HCT116 (cell line): ENCODE measurements around the gene RFTN2. TPM values are rescaled to one million over a fixed set of nuclear protein-coding genes. Genes with fewer than 3 reads are reported as not detected.
"Not testable (repeated sequence)": the region's sequence is repeated elsewhere in the genome, so short reads cannot be mapped to it uniquely, and the experiment has no call there.

ENCODE experiments used
- ATAC-seq: fragments of 200-7000 bp; cut with Tn5 transposase; 2 replicates; pipeline ENCODE4 v1.9.1; 2020; ENCODE audit warnings: mild to moderate bottlenecking, moderate library complexity
- BruUV-seq: library from RNA; stranded (reverse); fragments of 400-500 nt; replicated peaks from 2 replicates; lab custom pipeline; 2021; lab: Mats Ljungman, UMichigan
- CTCF ChIA-PET: fragments of 300-600 bp; sonication (Branson Sonifier 250); formaldehyde crosslinking; loops from one replicate; lab custom pipeline; 2021; ENCODE audit warnings: antibody characterized with exemption; lab: Charles Lee
- POLR2A ChIA-PET: fragments of 300-600, 350-600 bp; sonication (Branson Sonifier 250); formaldehyde crosslinking; loops from one replicate; lab custom pipeline; 2021; ENCODE audit warnings: antibody characterized with exemption; lab: Charles Lee
- RAD21 ChIA-PET, 2 experiments: fragments of 300-600 bp; sonication (Branson Sonifier 250); formaldehyde crosslinking; loops; one replicate each; lab custom pipeline; 2023; ENCODE audit warnings: low total read pairs in 2 of 2; ENCODE audit not compliant: uncharacterized antibody in 2 of 2, unreplicated experiment in 2 of 2, low non-redundant PET in 1 of 2; lab: Charles Lee
- DNase-seq: peaks from one replicate; pipeline ENCODE4 v3.0.0-alpha.2; 2010; ENCODE audit warnings: low read depth, low spot score
- H2AFZ ChIP-seq: fragments of 200-600 bp; shearing (Covaris generic), sonication (generic); 2 replicates; pipeline ENCODE4 v1.6.1; 2017; ENCODE audit warnings: low read depth, mixed run types, mixed read lengths, antibody characterized with exemption, low read length; ENCODE audit not compliant: poor library complexity, severe bottlenecking
- H3K27ac ChIP-seq: 2 replicates; pipeline ENCODE4 v1.5.1; 2012; ENCODE audit warnings: low read depth, low read length
- H3K27me3 ChIP-seq: fragments of 200-600 bp; sonication (generic); 2 replicates; pipeline ENCODE4 v1.6.1; 2016; ENCODE audit warnings: mixed run types, low read length, mixed read lengths; ENCODE audit not compliant: insufficient read depth
- H3K36me3 ChIP-seq, 2 experiments: fragments of 200-500 bp in 1 of 2; fragments of 200-600 bp in 1 of 2; sonication (Bioruptor generic) in 1 of 2; sonication (generic) in 1 of 2; 2 replicates each; pipeline versions ENCODE4 v1.5.1 to v1.6.1; 2014 to 2016; ENCODE audit warnings: low read length in 2 of 2, inconsistent platforms in 1 of 2, mixed read lengths in 1 of 2, mixed run types in 1 of 2; ENCODE audit not compliant: insufficient read depth in 2 of 2, control insufficient read depth in 1 of 2
- H3K4me1 ChIP-seq, 2 experiments: fragments of 200-600 bp in 1 of 2; sonication (generic) in 1 of 2; 2 replicates each; pipeline versions ENCODE4 v1.5.1 to v1.6.1; 2012 to 2017; ENCODE audit warnings: low read length in 2 of 2, inconsistent platforms in 1 of 2, mild to moderate bottlenecking in 1 of 2, mixed read lengths in 1 of 2, mixed run types in 1 of 2, moderate library complexity in 1 of 2; ENCODE audit not compliant: insufficient read depth in 2 of 2, control insufficient read depth in 1 of 2
- H3K4me2 ChIP-seq: fragments of 200-600 bp; sonication (generic); 2 replicates; pipeline ENCODE4 v1.6.1; 2017; ENCODE audit warnings: mixed run types, low read length, mixed read lengths
- H3K4me3 ChIP-seq, 2 experiments: fragments of 200-600 bp in 1 of 2; sonication (generic) in 1 of 2; replicated peaks in 1 of 2; 2 replicates each; pipeline ENCODE4 v1.5.1; 2011 to 2016; ENCODE audit warnings: low read length in 2 of 2, control low read depth in 1 of 2, low read depth in 1 of 2, mild to moderate bottlenecking in 1 of 2, mixed read lengths in 1 of 2, mixed run types in 1 of 2
- H3K79me2 ChIP-seq: fragments of 200-600 bp; sonication (generic); 2 replicates; pipeline ENCODE4 v1.6.1; 2017; ENCODE audit warnings: mild to moderate bottlenecking, mixed run types, low read length, moderate library complexity, mixed read lengths; ENCODE audit not compliant: insufficient read depth
- H3K9ac ChIP-seq: fragments of 200-600 bp; sonication (generic); 2 replicates; pipeline ENCODE4 v1.6.1; 2016; ENCODE audit warnings: low read length, mixed read lengths
- H3K9me2 ChIP-seq: fragments of 200-600 bp; sonication (generic), shearing (Covaris generic); 2 replicates; pipeline ENCODE4 v1.6.1; 2017; ENCODE audit warnings: mixed run types, mild to moderate bottlenecking, moderate library complexity; ENCODE audit not compliant: insufficient read depth
- H3K9me3 ChIP-seq, 2 experiments: fragments of 200-500 bp in 1 of 2; fragments of 200-600 bp in 1 of 2; sonication (Bioruptor generic) in 1 of 2; sonication (generic) in 1 of 2; 2 replicates each; pipeline ENCODE4 v1.6.1; 2014 to 2017; ENCODE audit warnings: low read length in 2 of 2, mixed read lengths in 2 of 2, inconsistent platforms in 1 of 2, low read depth in 1 of 2, mild to moderate bottlenecking in 1 of 2, mixed run types in 1 of 2, moderate library complexity in 1 of 2; ENCODE audit not compliant: control insufficient read depth in 1 of 2, insufficient read depth in 1 of 2
- H4K20me1 ChIP-seq: fragments of 200-600 bp; sonication (generic), shearing (Covaris generic); 2 replicates; pipeline ENCODE4 v1.6.1; 2017; ENCODE audit warnings: mixed run types, mild to moderate bottlenecking, moderate library complexity; ENCODE audit not compliant: insufficient read depth
- intact Hi-C: fragments of 100-400 bp; cut with micrococcal nuclease; formaldehyde crosslinking; loops from 2 replicates; pipeline ENCODE4 v1.10.0; 2022
- total RNA-seq: library from RNA; stranded (reverse); gene quantifications from one replicate; pipeline ENCODE4 v1.2.1, GENCODE V29; 2021; ENCODE audit not compliant: unreplicated experiment
- TF ChIP-seq, protein P1 (sequence below), 3 experiments: fragments of 200-600 bp in 1 of 3; sonication (generic) in 1 of 3; IDR thresholded peaks in 2 of 3; conservative IDR thresholded peaks in 1 of 3; 2 replicates each; pipeline ENCODE4 v1.5.1; 2012 to 2017; ENCODE audit warnings: low read depth in 2 of 3, low read length in 2 of 3, antibody characterized with exemption in 1 of 3, borderline replicate concordance in 1 of 3, control low read depth in 1 of 3, mild to moderate bottlenecking in 1 of 3, mixed read lengths in 1 of 3, mixed run types in 1 of 3, moderate library complexity in 1 of 3; ENCODE audit not compliant: insufficient read depth in 1 of 3

The RFTN2 gene
- total RNA-seq, 1 experiment from 2014 or later: not detected

DNA sequence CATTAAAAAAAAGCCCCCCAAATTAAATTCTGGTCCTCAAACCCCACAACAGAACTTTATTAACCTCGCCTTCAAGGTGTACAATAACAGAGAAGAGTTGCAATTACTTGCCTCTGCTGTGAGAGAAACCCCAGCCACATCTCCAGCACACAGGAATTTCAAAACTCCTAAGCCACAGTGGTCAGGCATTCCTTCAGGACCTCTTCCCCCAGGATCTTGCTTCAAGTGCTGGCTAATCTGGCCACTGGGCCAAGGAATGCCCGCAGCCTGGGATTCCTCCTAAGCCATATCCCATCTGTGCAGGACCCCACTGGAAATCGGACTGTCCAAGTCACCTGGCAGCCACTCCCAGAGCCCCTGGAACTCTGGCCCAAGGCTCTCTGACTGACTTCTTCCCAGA is 95.2 kb downstream of the RFTN2 start:
- H3K27ac ChIP-seq, H3K79me2 ChIP-seq, H3K9ac ChIP-seq, RAD21 ChIA-PET, POLR2A ChIA-PET, H2AFZ ChIP-seq, H3K4me1 ChIP-seq, DNase-seq, H3K9me3 ChIP-seq, ATAC-seq, H3K4me3 ChIP-seq, BruUV-seq, intact Hi-C loops, H3K27me3 ChIP-seq, H3K36me3 ChIP-seq, H4K20me1 ChIP-seq, CTCF ChIA-PET, H3K4me2 ChIP-seq, H3K9me2 ChIP-seq: not testable (repeated sequence)

DNA sequence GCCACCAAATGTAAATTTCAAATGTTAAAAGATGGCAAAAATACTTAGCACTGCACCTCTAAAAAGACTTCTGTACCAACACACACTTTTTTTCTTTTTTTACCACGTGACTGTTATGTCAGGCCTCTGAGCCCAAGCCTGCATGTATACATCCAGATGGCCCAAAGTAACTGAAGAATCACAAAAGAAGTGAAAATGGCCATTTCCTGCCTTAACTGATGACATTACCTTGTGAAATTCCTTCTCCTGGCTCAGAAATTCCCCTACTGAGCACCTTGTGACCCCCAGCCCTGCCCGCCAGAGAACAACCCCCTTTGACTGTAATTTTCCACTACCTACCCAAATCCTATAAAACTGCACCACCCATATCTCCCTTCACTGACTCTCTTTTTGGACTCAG is 97.1 kb downstream of the RFTN2 start:
- H3K27me3 ChIP-seq, H4K20me1 ChIP-seq, H3K36me3 ChIP-seq, H3K9ac ChIP-seq, CTCF ChIA-PET, RAD21 ChIA-PET, intact Hi-C loops, POLR2A ChIA-PET, H3K9me3 ChIP-seq, BruUV-seq, H2AFZ ChIP-seq, H3K79me2 ChIP-seq, H3K9me2 ChIP-seq, ATAC-seq, H3K4me3 ChIP-seq, DNase-seq, H3K4me1 ChIP-seq, H3K27ac ChIP-seq, H3K4me2 ChIP-seq: not testable (repeated sequence)

DNA sequence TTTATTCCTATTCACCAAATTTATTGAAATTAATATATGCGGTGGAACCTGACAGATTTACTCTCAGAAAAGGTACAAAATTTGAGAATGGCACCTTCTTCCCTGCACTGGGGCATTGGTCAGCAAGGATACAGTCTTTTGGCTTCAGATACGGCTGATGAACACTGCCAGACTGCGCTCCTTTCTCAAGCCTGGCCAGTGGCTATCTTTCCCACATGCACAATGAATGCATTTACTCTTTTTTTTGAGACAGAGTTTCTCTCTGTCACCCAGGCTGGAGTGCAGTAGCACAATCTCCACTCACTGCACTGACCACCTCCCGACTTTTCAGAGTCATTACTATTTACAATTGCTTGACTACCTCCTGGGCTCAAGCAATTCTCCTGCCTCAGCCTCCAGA is 97.9 kb downstream of the RFTN2 start:
- no peak overlapping the region for H3K27ac ChIP-seq
- no peaks in the 10 kb centered on the region for H4K20me1 ChIP-seq
- no peak overlapping the region for H3K9ac ChIP-seq
- BruUV-seq: no TSS peak
- H3K9me2 ChIP-seq: no peaks in the 10 kb centered on the region
- intact Hi-C loops: no loop called here
- ATAC-seq: no peak
- no peak for DNase-seq
- no peak overlapping the region for H3K4me3 ChIP-seq
- H3K4me2 ChIP-seq: no peak overlapping the region
- no peaks in the 10 kb centered on the region for H3K4me1 ChIP-seq
- ChIA-PET POLR2A (no interaction called here), CTCF (no interaction called here), RAD21 (no interaction called here)
- no peaks in the 10 kb centered on the region for H3K27me3 ChIP-seq
- TF ChIP-seq, protein P1, sequence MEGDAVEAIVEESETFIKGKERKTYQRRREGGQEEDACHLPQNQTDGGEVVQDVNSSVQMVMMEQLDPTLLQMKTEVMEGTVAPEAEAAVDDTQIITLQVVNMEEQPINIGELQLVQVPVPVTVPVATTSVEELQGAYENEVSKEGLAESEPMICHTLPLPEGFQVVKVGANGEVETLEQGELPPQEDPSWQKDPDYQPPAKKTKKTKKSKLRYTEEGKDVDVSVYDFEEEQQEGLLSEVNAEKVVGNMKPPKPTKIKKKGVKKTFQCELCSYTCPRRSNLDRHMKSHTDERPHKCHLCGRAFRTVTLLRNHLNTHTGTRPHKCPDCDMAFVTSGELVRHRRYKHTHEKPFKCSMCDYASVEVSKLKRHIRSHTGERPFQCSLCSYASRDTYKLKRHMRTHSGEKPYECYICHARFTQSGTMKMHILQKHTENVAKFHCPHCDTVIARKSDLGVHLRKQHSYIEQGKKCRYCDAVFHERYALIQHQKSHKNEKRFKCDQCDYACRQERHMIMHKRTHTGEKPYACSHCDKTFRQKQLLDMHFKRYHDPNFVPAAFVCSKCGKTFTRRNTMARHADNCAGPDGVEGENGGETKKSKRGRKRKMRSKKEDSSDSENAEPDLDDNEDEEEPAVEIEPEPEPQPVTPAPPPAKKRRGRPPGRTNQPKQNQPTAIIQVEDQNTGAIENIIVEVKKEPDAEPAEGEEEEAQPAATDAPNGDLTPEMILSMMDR (IDR thresholded peaks at IDR 0.05 in 2 of 3, conservative IDR thresholded peaks at IDR 0.05 in 1 of 3; ENCODE audit: borderline replicate concordance in 1 of 3, insufficient read depth in 1 of 3, low read depth in 2 of 3, low read length in 2 of 3): no peak
- no peak overlapping the region for H2AFZ ChIP-seq
- peaks cover 0 to 2% of the 10 kb centered on the region in 2 experiments; a peak in 1 of 4 replicates for H3K36me3 ChIP-seq
- no peaks in the 10 kb centered on the region for H3K79me2 ChIP-seq
- peaks cover 0 to 4% of the 10 kb centered on the region in 2 experiments; a peak in 1 of 4 replicates for H3K9me3 ChIP-seq
